K562 (cell line): ENCODE data around the gene AK4. TPM values are rescaled to one million over a fixed set of nuclear protein-coding genes. Genes with fewer than 3 reads are reported as not detected.

Experiments used
- ATAC-seq: fragments of 200-7000 bp; cut with Tn5 transposase; 3 replicates; pipeline ENCODE4 v1.9.1; 2020; ENCODE audit warnings: moderate library complexity
- BruUV-seq: library from RNA; stranded (reverse); fragments of 400-500 nt; replicated peaks from 2 replicates; lab custom pipeline; 2021; lab: Mats Ljungman, UMichigan
- CTCF ChIA-PET: fragments of 300-600 bp; formaldehyde crosslinking; extraction: SDS; loops from one replicate; lab custom pipeline; 2021; ENCODE audit warnings: low intra/inter-chr PET ratio; lab: Yijun Ruan, JAX
- POLR2A ChIA-PET: fragments of 300-600, 350-650 bp; sonication (Branson Sonifier 250); formaldehyde crosslinking; extraction: SDS; loops from one replicate; lab custom pipeline; 2021; ENCODE audit warnings: antibody characterized with exemption, inconsistent platforms; lab: Yijun Ruan, JAX
- DNase-seq, 4 experiments: peaks; one replicate each; pipeline versions ENCODE4 v3.0.0 to v3.0.0-alpha.2; 2011 to 2018; ENCODE audit warnings: low spot score in 3 of 4, mixed read lengths in 3 of 4; ENCODE audit errors: extremely low read depth in 1 of 4
- FAIRE-seq: peaks from 2 replicates; lab custom pipeline; 2011; peaks lifted over from hg19 to GRCh38; lab: Jason Lieb, UNC
- H2AFZ ChIP-seq: 2 replicates; pipeline ENCODE4 v1.6.0; 2011; ENCODE audit warnings: low read depth, low read length, control low read depth, inconsistent platforms
- H3K27ac ChIP-seq: fragments of 200-600 bp; 3 replicates; pipeline ENCODE4 v1.8.0; 2011; ENCODE audit warnings: low read depth, mild to moderate bottlenecking, control low read depth, inconsistent platforms, low read length, moderate library complexity, mixed read lengths; ENCODE audit errors: extremely low read depth
- H3K27me3 ChIP-seq, 2 experiments: fragments of 300-600 bp in 1 of 2; 2 replicates in 1 of 2; 3 replicates in 1 of 2; pipeline versions ENCODE4 v1.6.0 to v1.8.0; 2011; ENCODE audit warnings: inconsistent platforms in 2 of 2, low read length in 2 of 2, mild to moderate bottlenecking in 1 of 2, mixed read lengths in 1 of 2, moderate library complexity in 1 of 2; ENCODE audit not compliant: control insufficient read depth in 2 of 2, insufficient read depth in 2 of 2
- H3K36me3 ChIP-seq: fragments of 300-600 bp; 3 replicates; pipeline ENCODE4 v1.8.0; 2011; ENCODE audit warnings: mild to moderate bottlenecking, low read length, inconsistent platforms; ENCODE audit not compliant: control insufficient read depth, insufficient read depth
- H3K4me1 ChIP-seq, 2 experiments: fragments of 200-600 bp in 1 of 2; replicated peaks in 1 of 2; 2 replicates in 1 of 2; 3 replicates in 1 of 2; pipeline versions ENCODE4 v1.5.1 to v1.8.0; 2011; ENCODE audit warnings: inconsistent platforms in 2 of 2, low read length in 2 of 2, mild to moderate bottlenecking in 1 of 2, mixed read lengths in 1 of 2, moderate library complexity in 1 of 2; ENCODE audit not compliant: control insufficient read depth in 2 of 2, insufficient read depth in 2 of 2
- H3K4me2 ChIP-seq: 2 replicates; pipeline ENCODE4 v1.6.1; 2011; ENCODE audit warnings: low read length, control low read depth, inconsistent platforms, mixed read lengths; ENCODE audit not compliant: insufficient read depth
- H3K4me3 ChIP-seq: fragments of 200-600 bp; sonication (generic), shearing (Covaris generic); 2 replicates; pipeline ENCODE4 v1.5.1; 2016; ENCODE audit warnings: control low read depth, inconsistent platforms
- H3K79me2 ChIP-seq: fragments of 200-600 bp; 3 replicates; pipeline ENCODE4 v1.8.0; 2011; ENCODE audit warnings: low read length, inconsistent platforms; ENCODE audit not compliant: control insufficient read depth, insufficient read depth
- H3K9ac ChIP-seq, 2 experiments: 2 replicates each; pipeline versions ENCODE4 v1.6.0 to v1.6.1; 2011; ENCODE audit warnings: low read depth in 2 of 2, low read length in 2 of 2, control low read depth in 1 of 2, inconsistent platforms in 1 of 2, mild to moderate bottlenecking in 1 of 2, mixed read lengths in 1 of 2; ENCODE audit not compliant: insufficient read depth in 1 of 2
- H3K9me1 ChIP-seq: one replicate; pipeline ENCODE4 v1.6.0; 2011; ENCODE audit warnings: inconsistent platforms, mild to moderate bottlenecking, low read length, moderate library complexity; ENCODE audit not compliant: control insufficient read depth, insufficient read depth
- H3K9me3 ChIP-seq: replicated peaks from 2 replicates; pipeline ENCODE4 v1.5.1; 2011; ENCODE audit warnings: low read depth, low read length, inconsistent platforms; ENCODE audit not compliant: control insufficient read depth, insufficient read depth
- H4K20me1 ChIP-seq: replicated peaks from 2 replicates; pipeline ENCODE4 v1.6.1; 2011; ENCODE audit warnings: low read length, inconsistent platforms, mixed read lengths; ENCODE audit not compliant: control insufficient read depth, insufficient read depth
- CBFA2T2 ChIP-seq: fragments of 450-650 bp; conservative IDR thresholded peaks from 2 replicates; pipeline ENCODE4 v1.6.1; 2017; ENCODE audit warnings: mild to moderate bottlenecking
- CHD1 ChIP-seq: fragments of 200-600 bp; sonication (generic); IDR thresholded peaks from one replicate; pipeline ENCODE4 v1.6.1; 2012; ENCODE audit warnings: mild to moderate bottlenecking, moderate library complexity, low read length, inconsistent platforms
- CHD4 ChIP-seq: fragments of 200-600 bp; sonication (generic); IDR thresholded peaks from 3 replicates; pipeline ENCODE4 v1.6.1; 2012; ENCODE audit warnings: low read depth, mild to moderate bottlenecking, mixed read lengths, low read length, inconsistent platforms; ENCODE audit not compliant: insufficient read depth, insufficient replicate concordance, poor library complexity, severe bottlenecking
- GABPB2 ChIP-seq: fragments of 250-450 bp; sonication (Bioruptor Pico); conservative IDR thresholded peaks from 2 replicates; pipeline ENCODE4 v1.5.1; 2021; ENCODE audit warnings: mild to moderate bottlenecking
- GTF2F1 ChIP-seq: IDR thresholded peaks from 2 replicates; pipeline ENCODE4 v1.6.1; 2011; ENCODE audit warnings: low read depth, low read length, improper control_type of control experiment
- HNRNPLL ChIP-seq: fragments of 200-400 bp; formaldehyde crosslinking; IDR thresholded peaks from 2 replicates; pipeline ENCODE4 v1.6.1; 2017; ENCODE audit warnings: low read length, low read depth, mild to moderate bottlenecking; ENCODE audit not compliant: poor library complexity, severe bottlenecking
- NCOA4 ChIP-seq: fragments of 450-650 bp; IDR thresholded peaks from 2 replicates; pipeline ENCODE4 v1.6.1; 2018; ENCODE audit warnings: mild to moderate bottlenecking; ENCODE audit not compliant: partially characterized antibody
- RBFOX2 ChIP-seq: fragments of 200-400 bp; formaldehyde crosslinking; IDR thresholded peaks from 2 replicates; pipeline ENCODE4 v1.6.1; 2017; ENCODE audit warnings: low read depth, mild to moderate bottlenecking, low read length, moderate library complexity
- ZNF232 ChIP-seq: sonication (generic); formaldehyde crosslinking; IDR thresholded peaks from 2 replicates; pipeline ENCODE4 v1.8.0; 2022; ENCODE audit warnings: mild to moderate bottlenecking, missing genetic modification reagents
- ZNF324 ChIP-seq: fragments of 250-450 bp; sonication (Bioruptor Pico); IDR thresholded peaks from 2 replicates; pipeline ENCODE4 v1.4.0; 2020; ENCODE audit warnings: mild to moderate bottlenecking
- ZNF766 ChIP-seq: fragments of 200-800 bp; sonication (Bioruptor generic); conservative IDR thresholded peaks from 2 replicates; pipeline ENCODE4 v1.6.1; 2016; ENCODE audit warnings: missing genetic modification characterization, missing compliant biosample characterization
- ZNF778 ChIP-seq: fragments of 450-650 bp; formaldehyde crosslinking; IDR thresholded peaks from 2 replicates; pipeline ENCODE4 v1.4.0; 2020; ENCODE audit warnings: mild to moderate bottlenecking, moderate library complexity
- WGBS: fragments of 100-300 bp; shearing (Covaris generic); methylation state at CpG from one replicate; pipeline ENCODE4 v1.1.6; 2016; ENCODE audit warnings: low coverage, mixed read lengths; ENCODE audit not compliant: insufficient coverage; ENCODE audit errors: missing lambda C conversion rate; 5-methylcytosine and 5-hydroxymethylcytosine counted together
- in situ Hi-C: fragments of 300-500 bp; cut with MboI; formaldehyde crosslinking; loops from 4 replicates; pipeline ENCODE4 v1.15.0; 2018; ENCODE audit warnings: inconsistent platforms, mixed read lengths
- intact Hi-C: fragments of 100-400 bp; cut with micrococcal nuclease; formaldehyde crosslinking; loops from 2 replicates; pipeline ENCODE4 v1.14.2; 2022
- polyA plus RNA-seq, 8 experiments: library from polyadenylated mRNA; depleted of rRNA in 4 of 8; stranded (reverse) in 5 of 8; unstranded in 3 of 8; fragments of >200 nt; fragmentation: Nextera tagmentation in 2 of 8; fragmentation: Illumina TruSeq in 1 of 8; extraction: Ambion mirVana in 2 of 8; extraction: Trizol in 1 of 8; gene quantifications; 2 replicates each; pipeline versions ENCODE4 v1.2.1 to v1.2.3, GENCODE V29; 2011 to 2014; ENCODE audit warnings: inconsistent platforms in 1 of 8, missing spikeins in 1 of 8
- total RNA-seq, 7 experiments: library from RNA; depleted of rRNA in 6 of 7; stranded (reverse); fragments of >200 nt in 6 of 7; fragmentation: Illumina TruSeq in 2 of 7; extraction: Trizol in 2 of 7; gene quantifications; 2 replicates each; pipeline versions ENCODE4 v1.2.1 to v1.2.3, GENCODE V29; 2011 to 2021; ENCODE audit warnings: low replicate concordance in 1 of 7
- TF ChIP-seq, protein P1 (sequence below): fragments of 250-450 bp; sonication (Bioruptor Pico); IDR thresholded peaks from 2 replicates; pipeline ENCODE4 v1.8.0; 2021; ENCODE audit warnings: moderate library complexity, mild to moderate bottlenecking, inconsistent platforms
- TF ChIP-seq, protein P2 (sequence below): fragments of 450-650 bp; IDR thresholded peaks from 2 replicates; pipeline ENCODE4 v1.6.1; 2016; ENCODE audit warnings: mild to moderate bottlenecking
- TF ChIP-seq, protein P3 (sequence below): fragments of 250-450 bp; sonication (Bioruptor Pico); IDR thresholded peaks from 2 replicates; pipeline ENCODE4 v1.5.0; 2021; ENCODE audit warnings: mild to moderate bottlenecking, moderate library complexity
- TF ChIP-seq, protein P4 (sequence below): fragments of 450-650 bp; formaldehyde crosslinking; IDR thresholded peaks from 2 replicates; pipeline ENCODE4 v1.4.0; 2020; ENCODE audit warnings: mild to moderate bottlenecking, moderate library complexity

The AK4 gene
- total and polyA plus RNA-seq, 9 of the 15 experiments (the other 6 are each of a cell fraction or from before 2014, with no cell fraction given) = 10.4 to 96.6 (median 21.5) TPM

DNA sequence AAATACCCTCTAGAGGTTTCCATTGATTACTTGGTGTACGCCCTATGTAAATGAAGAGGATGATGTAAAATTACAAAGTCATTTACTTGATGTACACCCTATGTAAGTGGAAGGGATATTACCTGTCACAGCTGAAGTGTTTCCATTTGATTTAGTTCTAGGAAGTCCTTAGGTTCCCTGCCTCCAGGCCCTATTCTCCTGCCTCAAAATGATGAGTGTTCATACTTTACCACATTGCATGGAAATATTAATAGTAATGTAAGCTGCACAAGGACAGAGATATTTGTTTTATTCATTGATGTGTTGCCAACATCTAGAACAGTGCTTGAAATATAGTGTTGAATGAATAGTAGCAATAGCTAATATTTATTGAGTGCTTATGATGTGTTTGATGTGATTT is 9.5 kb upstream of the AK4 start:
- WGBS = 50% methylated on average over 1 of the region's 1 CpG
- intact Hi-C loops = no loop called here
- Histone ChIP-seq H3K4me1 (0 out of 5 replicates have a peak, but pooled peaks cover 0 to 3% of the 10 kb centered on the region in 2 experiments), H4K20me1 (no peaks in the 10 kb centered on the region), H3K4me2 (no peak overlapping the region), H3K36me3 (no peaks in the 10 kb centered on the region), H3K9ac (no peak overlapping the region), H3K27ac (no peak overlapping the region), H3K9me1 (no peaks in the 10 kb centered on the region), H3K4me3 (no peak overlapping the region), H3K9me3 (no peaks in the 10 kb centered on the region), H3K27me3 (no peaks in the 10 kb centered on the region), H3K79me2 (no peaks in the 10 kb centered on the region), H2AFZ (no peak overlapping the region)
- no peak for FAIRE-seq
- ATAC-seq = no peak
- ChIA-PET POLR2A (no interaction called here), CTCF (no interaction called here)
- no TSS peak for BruUV-seq
- in situ Hi-C loops = no loop called here
- no peak for DNase-seq
- TF ChIP-seq, protein P1, sequence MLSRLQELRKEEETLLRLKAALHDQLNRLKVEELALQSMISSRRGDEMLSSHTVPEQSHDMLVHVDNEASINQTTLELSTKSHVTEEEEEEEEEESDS = no peak
- TF ChIP-seq, protein P2, sequence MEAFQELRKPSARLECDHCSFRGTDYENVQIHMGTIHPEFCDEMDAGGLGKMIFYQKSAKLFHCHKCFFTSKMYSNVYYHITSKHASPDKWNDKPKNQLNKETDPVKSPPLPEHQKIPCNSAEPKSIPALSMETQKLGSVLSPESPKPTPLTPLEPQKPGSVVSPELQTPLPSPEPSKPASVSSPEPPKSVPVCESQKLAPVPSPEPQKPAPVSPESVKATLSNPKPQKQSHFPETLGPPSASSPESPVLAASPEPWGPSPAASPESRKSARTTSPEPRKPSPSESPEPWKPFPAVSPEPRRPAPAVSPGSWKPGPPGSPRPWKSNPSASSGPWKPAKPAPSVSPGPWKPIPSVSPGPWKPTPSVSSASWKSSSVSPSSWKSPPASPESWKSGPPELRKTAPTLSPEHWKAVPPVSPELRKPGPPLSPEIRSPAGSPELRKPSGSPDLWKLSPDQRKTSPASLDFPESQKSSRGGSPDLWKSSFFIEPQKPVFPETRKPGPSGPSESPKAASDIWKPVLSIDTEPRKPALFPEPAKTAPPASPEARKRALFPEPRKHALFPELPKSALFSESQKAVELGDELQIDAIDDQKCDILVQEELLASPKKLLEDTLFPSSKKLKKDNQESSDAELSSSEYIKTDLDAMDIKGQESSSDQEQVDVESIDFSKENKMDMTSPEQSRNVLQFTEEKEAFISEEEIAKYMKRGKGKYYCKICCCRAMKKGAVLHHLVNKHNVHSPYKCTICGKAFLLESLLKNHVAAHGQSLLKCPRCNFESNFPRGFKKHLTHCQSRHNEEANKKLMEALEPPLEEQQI = no peak
- TF ChIP-seq CHD1 (no peak), ZNF766 (no peak), CBFA2T2 (no peak), RBFOX2 (no peak), HNRNPLL (no peak), GABPB2 (no peak), GTF2F1 (no peak), ZNF324 (no peak), ZNF232 (no peak), NCOA4 (no peak), ZNF778 (CRISPR knock-in tag) (no peak), CHD4 (no peak)
- TF ChIP-seq, protein P3, sequence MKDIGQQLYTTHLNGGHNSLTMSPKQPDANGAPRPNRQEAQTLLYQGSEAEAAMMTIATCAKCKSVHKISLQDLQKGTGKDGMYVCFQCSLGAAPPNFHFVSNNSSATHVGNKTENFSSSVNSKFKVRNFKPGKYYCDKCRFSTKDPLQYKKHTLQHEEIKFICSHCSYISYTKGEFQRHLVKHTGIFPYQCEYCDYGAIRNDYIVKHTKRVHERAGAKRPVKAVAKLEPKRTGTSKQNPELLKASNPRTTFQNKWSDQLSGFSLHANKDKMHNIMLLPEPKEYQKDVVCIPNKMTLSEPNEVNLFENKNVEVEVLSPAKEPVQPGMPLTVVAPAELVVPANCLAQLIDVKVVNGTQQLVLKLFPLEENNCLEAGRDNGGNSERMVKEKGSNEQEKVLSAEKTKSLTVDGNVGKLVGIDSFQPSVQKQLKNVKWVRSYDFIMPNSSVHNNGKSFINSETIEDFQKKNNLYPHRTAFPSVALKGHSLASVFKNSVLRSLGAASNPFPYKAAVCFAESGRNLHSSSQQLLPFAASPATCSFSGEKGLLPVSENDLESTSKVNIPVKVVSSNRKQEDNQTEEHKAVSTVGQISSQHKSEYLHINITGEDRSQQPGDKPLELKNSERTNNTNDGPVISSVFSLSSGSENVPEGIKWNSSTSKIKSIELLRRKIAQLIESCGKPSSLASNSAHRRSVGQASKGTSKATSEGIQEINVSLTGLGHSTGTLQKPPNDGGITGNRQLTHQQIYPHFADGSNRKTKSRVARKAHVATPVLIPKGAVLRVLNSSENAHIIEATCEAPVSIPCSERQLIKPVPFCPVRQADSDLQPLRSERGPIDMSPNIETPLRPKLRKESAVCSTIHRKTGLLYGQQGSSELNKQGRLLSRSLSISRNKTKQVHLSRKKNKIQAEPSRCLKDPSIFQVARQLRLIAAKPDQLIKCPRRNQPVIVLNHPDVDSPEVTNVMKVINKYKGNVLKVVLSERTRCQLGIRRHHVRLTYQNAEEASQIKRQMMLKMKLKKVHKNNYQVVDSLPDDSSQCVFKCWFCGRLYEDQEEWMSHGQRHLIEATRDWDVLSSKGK (CRISPR knock-in tag) = no peak
- TF ChIP-seq, protein P4, sequence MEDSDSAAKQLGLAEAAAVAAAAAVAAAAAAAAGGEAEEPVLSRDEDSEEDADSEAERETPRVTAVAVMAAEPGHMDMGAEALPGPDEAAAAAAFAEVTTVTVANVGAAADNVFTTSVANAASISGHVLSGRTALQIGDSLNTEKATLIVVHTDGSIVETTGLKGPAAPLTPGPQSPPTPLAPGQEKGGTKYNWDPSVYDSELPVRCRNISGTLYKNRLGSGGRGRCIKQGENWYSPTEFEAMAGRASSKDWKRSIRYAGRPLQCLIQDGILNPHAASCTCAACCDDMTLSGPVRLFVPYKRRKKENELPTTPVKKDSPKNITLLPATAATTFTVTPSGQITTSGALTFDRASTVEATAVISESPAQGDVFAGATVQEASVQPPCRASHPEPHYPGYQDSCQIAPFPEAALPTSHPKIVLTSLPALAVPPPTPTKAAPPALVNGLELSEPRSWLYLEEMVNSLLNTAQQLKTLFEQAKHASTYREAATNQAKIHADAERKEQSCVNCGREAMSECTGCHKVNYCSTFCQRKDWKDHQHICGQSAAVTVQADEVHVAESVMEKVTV = no peak
